Measurements from ENCODE around the gene CMTM1.
"Not testable (repeated sequence)": the region's sequence is repeated elsewhere in the genome, so short reads cannot be mapped to it uniquely, and the experiment has no call there.

Gene CMTM1

GRCh38 chr16:66563574-66564334, 2.5 kb upstream of the CMTM1 start:
- DNase-seq = no peak

- DNase-seq = not testable (repeated sequence)
Observed at GRCh38 chr16:66567270-66567669, 1.0 kb downstream of the CMTM1 start.

GRCh38 chr16:66568355-66568754, 2.1 kb downstream of the CMTM1 start:
- no peak for DNase-seq

GRCh38 chr16:66569131-66569530, 2.9 kb downstream of the CMTM1 start:
- no peak for DNase-seq

- DNase-seq = no peak
Observed at GRCh38 chr16:66569827-66570405, 3.7 kb downstream of the CMTM1 start.

- no peak for DNase-seq
Observed at GRCh38 chr16:66572356-66572755, 6.1 kb downstream of the CMTM1 start.

GRCh38 chr16:66574081-66574480, 7.8 kb downstream of the CMTM1 start:
- DNase-seq = no peak

- DNase-seq = no peak
Observed at GRCh38 chr16:66574531-66574930, 8.3 kb downstream of the CMTM1 start.

GRCh38 chr16:66575060-66575459, 8.8 kb downstream of the CMTM1 start:
- DNase-seq = no peak

GRCh38 chr16:66576296-66576695, 10.1 kb downstream of the CMTM1 start:
- no peak for DNase-seq

- DNase-seq = peak in 1 of 4 experiments; percentile 9
Observed at GRCh38 chr16:66578651-66579531, 12.7 kb downstream of the CMTM1 start, which contains the start of gene CMTM2. Gene CMTM2 (plus strand): TSS chr16:66579463. CDS start chr16:66579608, 145 bp downstream.

GRCh38 chr16:66580605-66581209, 14.5 kb downstream of the CMTM1 start:
- no peak for DNase-seq

- DNase-seq = no peak
Observed at GRCh38 chr16:66581246-66581952, 15.2 kb downstream of the CMTM1 start.

- no peak for DNase-seq
Observed at GRCh38 chr16:66585481-66586239, 19.4 kb downstream of the CMTM1 start.

- DNase-seq = no peak
Observed at GRCh38 chr16:66587881-66588600, 21.8 kb downstream of the CMTM1 start.

GRCh38 chr16:66588981-66589713, 22.9 kb downstream of the CMTM1 start:
- DNase-seq = peak in 2 of 4 experiments; percentile 21 to 52

GRCh38 chr16:66590322-66590721, 24.1 kb downstream of the CMTM1 start:
- DNase-seq = no peak

- DNase-seq = no peak
Observed at GRCh38 chr16:66591018-66591417, 24.8 kb downstream of the CMTM1 start.

GRCh38 chr16:66592241-66592640, 26.0 kb downstream of the CMTM1 start:
- no peak for DNase-seq

GRCh38 chr16:66592814-66593213, 26.6 kb downstream of the CMTM1 start:
- DNase-seq = no peak

All from activated naive CD4-positive, alpha-beta T cell (primary cell).